Left lung (tissue), 10 donors: Measurements from ENCODE around the gene HK1. TPM values are rescaled to one million over a fixed set of nuclear protein-coding genes. Genes with fewer than 3 reads are reported as not detected.

ENCODE experiments used
- ATAC-seq: fragments of 200-7000 bp; cut with Tn5 transposase; one replicate; pipeline ENCODE4 v1.9.1; 2020; ENCODE audit warnings: moderate library complexity
- DNase-seq, 4 donors: peaks; one replicate each; pipeline ENCODE4 v3.0.0-alpha.2; 2013 to 2020
- H3K27ac ChIP-seq, 2 donors: fragments of 200-600 bp; sonication (generic) in 1 of 2; one replicate each; pipeline versions ENCODE4 v1.5.0 to v1.8.0; 2020 to 2021
- H3K27me3 ChIP-seq, 2 donors: fragments of 200-600 bp; sonication (generic) in 1 of 2; one replicate each; pipeline versions ENCODE4 v1.5.0 to v1.8.0; 2020 to 2021
- H3K36me3 ChIP-seq, 2 donors: fragments of 200-600 bp; sonication (generic) in 1 of 2; one replicate each; pipeline versions ENCODE4 v1.5.0 to v1.8.0; 2020 to 2021
- H3K4me1 ChIP-seq, 2 donors: fragments of 200-600 bp; one replicate each; pipeline ENCODE4 v1.8.0; 2021
- H3K4me3 ChIP-seq, 2 donors: fragments of 200-600 bp; sonication (generic) in 1 of 2; one replicate each; pipeline versions ENCODE4 v1.5.0 to v1.8.0; 2020 to 2021; ENCODE audit warnings: mild to moderate bottlenecking in 1 of 2
- H3K9me3 ChIP-seq, 2 donors: fragments of 200-600 bp; sonication (generic) in 1 of 2; one replicate each; pipeline versions ENCODE4 v1.5.0 to v1.8.0; 2020 to 2021
- intact Hi-C, 2 donors: fragments of 100-400 bp; cut with DNase I; formaldehyde crosslinking; loops; one replicate each; pipeline versions ENCODE4 v1.11.2 to v1.14.2; 2022
- polyA plus RNA-seq, 6 donors: library from polyadenylated mRNA; unstranded; fragments of 120-200 nt; gene quantifications; one replicate each; pipeline ENCODE4 v1.2.1, GENCODE V29; 2013; ENCODE audit not compliant: insufficient read length in 6 of 6
- total RNA-seq, 2 donors: library from RNA; stranded (reverse); fragmentation: NEBNext Ultra II Directional; extraction: Animal tissue kit (Norgen Biotek cat#: 25700); gene quantifications; one replicate each; pipeline ENCODE4 v1.2.1, GENCODE V29; 2021
- TF ChIP-seq, protein P1 (sequence below), 2 donors: fragments of 200-600 bp; sonication (generic) in 1 of 2; IDR thresholded peaks; one replicate each; pipeline versions ENCODE4 v1.5.0 to v1.8.0; 2021; ENCODE audit warnings: antibody characterized with exemption in 2 of 2
- donor health status: DM: no; HTN: yes; CAD: no.
- donor health status: DM: no; HTN: no; CAD: no.

The HK1 gene
- total and polyA plus RNA-seq, 8 donors: 51.5 to 126 (median 57.8) TPM

GRCh38 chr10:69338547-69339450 lies 60.5 kb downstream of the HK1 start:
- ATAC-seq (peak; percentile 8), DNase-seq (no peak)
- H3K27me3 ChIP-seq: no peaks in the 10 kb centered on the region
- H3K9me3 ChIP-seq: no peaks in the 10 kb centered on the region
- intact Hi-C loops: no loop called here
- H3K4me3 ChIP-seq: no peak overlapping the region
- peak overlapping the region; percentile 58 to 82 for H3K27ac ChIP-seq
- TF ChIP-seq, protein P1, sequence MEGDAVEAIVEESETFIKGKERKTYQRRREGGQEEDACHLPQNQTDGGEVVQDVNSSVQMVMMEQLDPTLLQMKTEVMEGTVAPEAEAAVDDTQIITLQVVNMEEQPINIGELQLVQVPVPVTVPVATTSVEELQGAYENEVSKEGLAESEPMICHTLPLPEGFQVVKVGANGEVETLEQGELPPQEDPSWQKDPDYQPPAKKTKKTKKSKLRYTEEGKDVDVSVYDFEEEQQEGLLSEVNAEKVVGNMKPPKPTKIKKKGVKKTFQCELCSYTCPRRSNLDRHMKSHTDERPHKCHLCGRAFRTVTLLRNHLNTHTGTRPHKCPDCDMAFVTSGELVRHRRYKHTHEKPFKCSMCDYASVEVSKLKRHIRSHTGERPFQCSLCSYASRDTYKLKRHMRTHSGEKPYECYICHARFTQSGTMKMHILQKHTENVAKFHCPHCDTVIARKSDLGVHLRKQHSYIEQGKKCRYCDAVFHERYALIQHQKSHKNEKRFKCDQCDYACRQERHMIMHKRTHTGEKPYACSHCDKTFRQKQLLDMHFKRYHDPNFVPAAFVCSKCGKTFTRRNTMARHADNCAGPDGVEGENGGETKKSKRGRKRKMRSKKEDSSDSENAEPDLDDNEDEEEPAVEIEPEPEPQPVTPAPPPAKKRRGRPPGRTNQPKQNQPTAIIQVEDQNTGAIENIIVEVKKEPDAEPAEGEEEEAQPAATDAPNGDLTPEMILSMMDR (IDR thresholded peaks at IDR 0.05): no peak
- H3K4me1 ChIP-seq: peaks cover 40 to 62% of the 10 kb centered on the region in 2 donors
- H3K36me3 ChIP-seq: peaks cover 0 to 6% of the 10 kb centered on the region in 2 donors

- TF ChIP-seq, protein P1 (IDR thresholded peaks at IDR 0.05): no peak
- ATAC-seq (no peak), DNase-seq (no peak)
- H3K4me3 ChIP-seq: no peak overlapping the region
- intact Hi-C loops: no loop called here
- H3K27me3 ChIP-seq: no peaks in the 10 kb centered on the region
- no peaks in the 10 kb centered on the region for H3K9me3 ChIP-seq
- peaks cover 0 to 25% of the 10 kb centered on the region in 2 donors for H3K36me3 ChIP-seq
- no peak overlapping the region for H3K27ac ChIP-seq
- H3K4me1 ChIP-seq: peaks cover 31 to 60% of the 10 kb centered on the region in 2 donors
Observed at GRCh38 chr10:69340695-69341094, 62.4 kb downstream of the HK1 start.

GRCh38 chr10:69343905-69344304 lies 65.6 kb downstream of the HK1 start:
- H3K4me1 ChIP-seq: peaks cover 23 to 60% of the 10 kb centered on the region in 2 donors
- no peak for ATAC-seq
- no peaks in the 10 kb centered on the region for H3K27me3 ChIP-seq
- H3K27ac ChIP-seq: no peak overlapping the region
- TF ChIP-seq, protein P1 (IDR thresholded peaks at IDR 0.05): no peak
- no peak for DNase-seq
- intact Hi-C loops: no loop called here
- no peaks in the 10 kb centered on the region for H3K9me3 ChIP-seq
- H3K4me3 ChIP-seq: no peak overlapping the region
- peaks cover 0 to 31% of the 10 kb centered on the region in 2 donors for H3K36me3 ChIP-seq

DNA sequence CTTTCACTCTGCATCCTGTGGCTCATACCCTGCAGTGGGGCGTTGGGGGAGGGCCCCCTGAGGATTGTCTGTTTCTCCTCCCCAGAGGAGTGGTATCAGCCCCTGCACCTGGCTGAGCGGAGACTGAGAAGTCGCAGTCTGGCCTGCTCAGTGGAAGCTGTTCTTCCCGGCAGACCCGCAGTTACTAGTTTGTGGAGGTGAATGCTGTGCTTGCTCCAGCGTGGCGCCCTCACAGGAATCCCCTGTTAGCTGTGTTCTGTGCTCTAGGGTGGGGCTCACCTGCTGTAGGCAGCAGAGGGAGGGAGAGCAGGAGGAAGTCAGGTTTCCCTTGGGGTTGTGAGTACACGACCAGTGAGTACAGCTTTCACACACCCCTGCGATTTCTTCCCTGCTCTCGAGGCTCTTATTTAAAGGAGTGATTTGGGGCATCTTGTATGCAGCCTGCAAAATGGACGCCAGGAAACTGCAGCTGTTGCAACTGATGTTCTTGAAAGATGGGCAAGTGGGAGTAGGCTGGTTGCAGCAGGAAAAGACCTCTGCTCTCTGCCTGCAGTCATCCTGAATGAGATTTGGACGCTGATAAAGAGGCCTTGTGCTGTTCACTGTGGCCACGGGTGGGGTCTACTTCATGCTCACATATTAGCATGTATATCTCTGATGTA lies 66.4 kb downstream of the HK1 start:
- ATAC-seq: no peak
- no peak for DNase-seq
- H3K27ac ChIP-seq: peak overlapping the region in 1 of 2 donors; percentile 67
- intact Hi-C loops: no loop called here
- H3K36me3 ChIP-seq: peaks cover 0 to 32% of the 10 kb centered on the region in 2 donors
- no peaks in the 10 kb centered on the region for H3K27me3 ChIP-seq
- H3K9me3 ChIP-seq: no peaks in the 10 kb centered on the region
- H3K4me1 ChIP-seq: peaks cover 21 to 60% of the 10 kb centered on the region in 2 donors
- TF ChIP-seq, protein P1 (IDR thresholded peaks at IDR 0.05): no peak
- H3K4me3 ChIP-seq: no peak overlapping the region

GRCh38 chr10:69345402-69345801 lies 67.1 kb downstream of the HK1 start:
- Histone ChIP-seq H3K27me3 (no peaks in the 10 kb centered on the region), H3K9me3 (no peaks in the 10 kb centered on the region), H3K27ac (peak overlapping the region; percentile 3 to 67), H3K4me1 (peaks cover 21 to 63% of the 10 kb centered on the region in 2 donors), H3K36me3 (peaks cover 0 to 38% of the 10 kb centered on the region in 2 donors), H3K4me3 (no peak overlapping the region)
- intact Hi-C loops: no loop called here
- TF ChIP-seq, protein P1 (IDR thresholded peaks at IDR 0.05): no peak
- DNase-seq (no peak), ATAC-seq (peak; percentile 77)
